IPS-15b (cell line): ENCODE data around the gene COL17A1.

ENCODE experiments used
- H3K27me3 ChIP-seq: one replicate; pipeline ENCODE4 v1.6.1; 2013; ENCODE audit warnings: low read length; ENCODE audit not compliant: control insufficient read depth, insufficient read depth
- H3K36me3 ChIP-seq: one replicate; pipeline ENCODE4 v1.6.1; 2013; ENCODE audit warnings: low read length; ENCODE audit not compliant: control insufficient read depth, insufficient read depth
- H3K4me1 ChIP-seq: one replicate; pipeline ENCODE4 v1.6.1; 2013; ENCODE audit warnings: mild to moderate bottlenecking, low read length; ENCODE audit not compliant: control insufficient read depth, insufficient read depth
- H3K4me3 ChIP-seq: one replicate; pipeline ENCODE4 v1.5.1; 2013; ENCODE audit warnings: low read depth, low read length
- H3K9ac ChIP-seq: one replicate; pipeline ENCODE4 v1.6.1; 2013; ENCODE audit warnings: low read depth, mild to moderate bottlenecking, low read length
- H3K9me3 ChIP-seq: one replicate; pipeline ENCODE4 v1.6.1; 2013; ENCODE audit warnings: mild to moderate bottlenecking, low read length; ENCODE audit not compliant: control insufficient read depth, insufficient read depth

COL17A1 gene

DNA sequence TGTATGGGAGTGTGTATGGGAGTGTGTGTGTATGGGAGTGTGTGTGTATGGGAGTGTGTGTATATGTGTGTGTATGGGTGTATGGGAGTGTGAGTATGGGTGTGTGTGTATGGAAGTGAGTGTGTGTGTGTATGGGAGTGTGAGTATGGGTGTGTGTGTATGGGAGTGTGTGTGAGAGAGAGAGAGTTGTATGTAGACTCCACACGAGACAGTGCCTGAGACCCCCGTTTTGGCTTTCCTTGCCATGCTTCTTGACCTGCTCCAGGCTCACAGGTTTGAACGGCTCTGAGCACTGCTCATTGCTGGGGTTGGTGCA is 49.7 kb downstream of the COL17A1 start:
- H3K9ac ChIP-seq, result no peak overlapping the region
- H3K27me3 ChIP-seq, result no peaks in the 10 kb centered on the region
- no peaks in the 10 kb centered on the region for H3K9me3 ChIP-seq
- H3K36me3 ChIP-seq, result no peaks in the 10 kb centered on the region
- no peak overlapping the region for H3K4me3 ChIP-seq
- H3K4me1 ChIP-seq, result peaks cover 12% of the 10 kb centered on the region

DNA sequence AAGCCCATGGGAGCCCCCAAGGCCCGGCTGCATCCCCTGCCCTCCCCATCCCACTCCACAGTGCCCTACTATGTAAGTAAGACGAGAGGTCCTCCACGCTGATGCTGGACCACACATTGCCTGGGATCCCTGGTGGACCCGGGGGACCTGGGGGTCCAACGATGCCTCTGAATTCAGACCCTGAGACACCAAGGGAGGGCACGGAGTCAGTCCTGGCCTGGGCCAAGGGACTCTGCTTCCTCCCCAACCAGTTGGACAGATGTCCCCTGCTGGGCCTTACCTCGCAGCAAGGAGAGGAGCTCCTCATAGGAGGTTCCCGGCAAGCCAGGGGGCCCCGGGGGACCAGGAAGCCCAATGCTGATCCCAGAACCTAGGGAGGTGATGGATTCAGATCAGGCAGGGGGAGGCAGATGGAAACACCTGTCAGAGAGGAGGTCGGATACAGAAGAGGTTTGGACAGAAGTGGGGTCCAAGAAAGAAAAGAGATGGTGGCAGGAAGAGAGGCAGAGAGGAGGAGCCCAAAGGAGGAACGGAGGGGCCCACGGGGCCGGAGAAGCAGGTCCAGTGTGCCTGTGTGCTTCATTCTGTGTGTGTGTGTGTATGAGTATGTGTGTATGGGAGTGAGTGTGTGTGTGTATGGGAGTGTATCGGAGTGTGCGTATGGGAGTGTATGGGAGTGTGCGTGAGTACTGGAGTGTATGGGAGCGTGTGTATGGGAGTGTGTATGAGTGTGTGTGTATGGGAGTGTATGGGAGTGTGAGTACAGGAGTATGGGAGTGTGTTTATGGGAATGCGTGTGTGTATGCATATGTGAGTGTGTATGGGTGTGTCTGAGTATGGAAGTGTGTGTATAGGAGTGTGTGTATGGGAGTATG is 50.2 kb downstream of the COL17A1 start:
- Histone ChIP-seq H3K4me3 (no peak overlapping the region), H3K9ac (no peak overlapping the region), H3K27me3 (no peaks in the 10 kb centered on the region), H3K4me1 (peaks cover 12% of the 10 kb centered on the region), H3K36me3 (no peaks in the 10 kb centered on the region), H3K9me3 (no peaks in the 10 kb centered on the region)

DNA sequence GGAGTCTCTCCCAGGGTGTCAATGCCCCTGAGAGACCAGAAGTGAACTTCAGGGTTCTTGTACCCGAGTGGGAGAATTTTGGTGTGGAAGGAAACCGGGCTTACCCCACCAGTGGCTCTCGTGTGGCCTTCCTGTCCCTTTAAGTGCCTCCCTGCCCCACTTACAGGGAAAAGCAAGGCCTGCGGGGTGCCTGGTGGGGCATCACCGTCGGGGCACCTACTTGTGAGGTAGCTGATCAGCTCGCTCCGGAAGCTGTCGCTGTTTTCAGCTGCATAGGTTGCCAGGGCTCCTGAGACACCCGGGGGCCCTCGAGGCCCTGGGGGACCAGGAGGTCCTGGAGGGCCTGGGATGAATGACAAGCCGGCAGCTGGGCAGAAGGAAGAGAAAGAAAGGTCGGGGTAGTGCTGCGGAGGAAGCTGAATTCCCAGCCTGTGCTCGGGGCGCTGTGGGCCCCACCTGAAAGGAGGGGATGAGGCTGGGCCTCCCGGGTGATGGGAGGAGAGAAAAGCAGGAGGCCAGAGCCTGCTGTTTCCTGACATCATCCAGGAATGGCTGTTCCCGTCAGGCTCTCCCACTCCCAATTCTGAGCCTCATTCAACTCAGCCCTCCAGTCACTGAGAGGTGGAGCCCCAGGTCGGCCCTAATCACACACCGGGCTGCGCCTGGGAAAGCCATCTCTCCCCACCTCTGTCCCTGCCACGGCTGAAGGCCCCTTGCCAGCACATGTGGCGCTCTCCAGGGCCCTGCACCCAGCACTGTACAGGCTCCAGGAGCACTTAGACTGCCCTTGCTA is 51.1 kb downstream of the COL17A1 start:
- peaks cover 12% of the 10 kb centered on the region for H3K4me1 ChIP-seq
- no peak overlapping the region for H3K9ac ChIP-seq
- H3K27me3 ChIP-seq, result no peaks in the 10 kb centered on the region
- H3K4me3 ChIP-seq, result no peak overlapping the region
- H3K9me3 ChIP-seq, result no peaks in the 10 kb centered on the region
- H3K36me3 ChIP-seq, result no peaks in the 10 kb centered on the region

DNA sequence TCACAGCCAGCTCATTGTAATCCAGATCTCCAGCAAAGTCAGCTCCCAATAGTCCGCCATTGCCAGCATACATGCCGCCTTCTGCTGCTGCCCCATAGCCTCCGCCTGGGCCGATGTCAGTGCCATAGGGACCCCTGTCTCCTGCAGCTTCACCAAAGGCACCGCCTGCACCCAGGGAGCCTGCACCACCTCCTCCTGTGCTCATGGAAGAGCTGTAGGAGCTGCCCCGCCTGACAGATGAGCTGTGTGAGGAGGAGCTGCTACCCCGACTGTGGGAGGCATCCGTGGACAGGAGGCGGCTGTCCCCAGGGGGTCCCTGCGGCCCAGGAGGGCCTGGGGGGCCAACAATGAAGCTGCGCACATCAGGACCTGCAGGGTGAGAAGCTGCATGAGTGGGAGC is 51.7 kb downstream of the COL17A1 start:
- no peak overlapping the region for H3K9ac ChIP-seq
- H3K4me3 ChIP-seq, result no peak overlapping the region
- peaks cover 12% of the 10 kb centered on the region for H3K4me1 ChIP-seq
- no peaks in the 10 kb centered on the region for H3K36me3 ChIP-seq
- H3K27me3 ChIP-seq, result no peaks in the 10 kb centered on the region
- H3K9me3 ChIP-seq, result no peaks in the 10 kb centered on the region

DNA sequence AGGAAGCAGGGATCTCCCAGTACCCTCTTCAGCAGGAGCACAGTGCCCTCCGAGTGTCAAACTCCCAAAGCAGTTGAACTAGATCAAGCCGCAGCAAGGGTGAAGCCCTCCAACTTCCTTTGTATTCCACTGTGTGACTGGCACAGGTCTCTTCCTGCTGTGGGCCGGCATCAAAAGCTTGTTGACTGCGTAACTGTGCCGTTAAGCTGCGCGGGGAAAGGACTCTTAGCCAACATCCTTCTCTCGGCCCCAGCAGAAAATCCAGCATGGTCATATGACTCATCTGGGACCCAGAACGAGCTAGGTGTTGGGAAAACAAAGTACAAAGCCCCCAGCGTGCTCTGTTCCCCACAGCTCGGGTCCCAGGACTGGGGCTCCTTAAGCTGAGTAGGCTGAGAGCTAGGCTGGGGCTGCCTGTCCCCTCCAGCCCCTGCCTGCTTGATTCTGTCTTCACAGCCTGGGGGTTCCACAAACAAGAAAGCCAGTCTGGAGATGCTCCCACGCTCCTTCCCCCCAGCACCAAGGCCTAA is 52.2 kb downstream of the COL17A1 start:
- Histone ChIP-seq H3K4me3 (no peak overlapping the region), H3K4me1 (peaks cover 12% of the 10 kb centered on the region), H3K27me3 (no peaks in the 10 kb centered on the region), H3K9ac (no peak overlapping the region), H3K9me3 (no peaks in the 10 kb centered on the region), H3K36me3 (no peaks in the 10 kb centered on the region)

DNA sequence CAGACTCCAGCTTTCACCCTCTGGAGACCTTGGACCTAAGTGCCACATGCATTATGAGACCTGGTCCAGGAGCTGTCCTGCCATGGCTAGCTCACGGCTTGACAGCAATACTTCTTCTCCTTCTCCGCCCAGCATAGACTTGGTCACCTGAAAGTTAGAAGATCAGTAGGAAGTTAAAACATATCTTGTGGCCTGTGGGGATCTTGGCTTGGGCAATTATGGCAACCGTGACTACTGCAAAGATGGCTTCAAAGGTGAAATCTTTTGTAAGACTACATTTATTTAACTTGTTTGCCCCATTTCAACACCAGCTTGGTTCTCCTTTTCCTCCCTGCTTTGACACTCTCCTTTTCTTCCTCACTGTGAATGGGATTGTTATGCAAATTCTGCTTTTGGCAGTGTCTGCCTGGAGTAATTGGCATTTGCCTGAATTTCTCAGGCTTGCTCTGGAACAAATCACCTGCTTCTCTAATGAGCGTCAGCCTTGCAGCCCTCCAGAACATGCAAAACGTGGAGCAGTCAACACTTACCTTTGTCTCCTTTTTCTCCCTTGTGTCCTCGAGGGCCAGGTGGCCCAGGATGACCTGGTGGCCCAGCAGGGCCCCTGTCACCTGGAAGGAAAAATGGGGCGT is 53.4 kb downstream of the COL17A1 start:
- Histone ChIP-seq H3K4me3 (no peak overlapping the region), H3K9ac (no peak overlapping the region), H3K4me1 (peaks cover 12% of the 10 kb centered on the region), H3K27me3 (no peaks in the 10 kb centered on the region), H3K9me3 (no peaks in the 10 kb centered on the region), H3K36me3 (no peaks in the 10 kb centered on the region)

DNA sequence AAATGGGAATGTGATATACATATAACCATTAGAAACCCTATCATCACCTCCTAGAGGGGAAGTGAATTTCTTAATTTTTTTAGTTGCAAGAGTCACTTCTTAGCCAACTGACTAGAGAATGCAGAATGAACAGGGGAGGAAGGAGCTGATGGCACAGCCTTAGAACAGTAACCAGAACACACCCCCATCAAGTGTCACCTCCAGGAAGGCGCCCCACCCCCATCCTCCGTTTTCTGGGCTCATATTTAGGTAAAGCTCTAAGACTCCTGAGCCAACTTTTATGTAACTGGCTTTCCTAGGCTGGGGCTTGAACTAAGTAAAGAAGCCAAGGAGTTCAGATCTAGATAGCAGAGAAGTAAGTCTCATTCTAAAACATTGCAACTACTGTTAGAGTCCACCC is 54.0 kb downstream of the COL17A1 start:
- no peaks in the 10 kb centered on the region for H3K36me3 ChIP-seq
- H3K9me3 ChIP-seq, result no peaks in the 10 kb centered on the region
- no peak overlapping the region for H3K4me3 ChIP-seq
- H3K27me3 ChIP-seq, result no peaks in the 10 kb centered on the region
- peaks cover 12% of the 10 kb centered on the region for H3K4me1 ChIP-seq
- no peak overlapping the region for H3K9ac ChIP-seq

DNA sequence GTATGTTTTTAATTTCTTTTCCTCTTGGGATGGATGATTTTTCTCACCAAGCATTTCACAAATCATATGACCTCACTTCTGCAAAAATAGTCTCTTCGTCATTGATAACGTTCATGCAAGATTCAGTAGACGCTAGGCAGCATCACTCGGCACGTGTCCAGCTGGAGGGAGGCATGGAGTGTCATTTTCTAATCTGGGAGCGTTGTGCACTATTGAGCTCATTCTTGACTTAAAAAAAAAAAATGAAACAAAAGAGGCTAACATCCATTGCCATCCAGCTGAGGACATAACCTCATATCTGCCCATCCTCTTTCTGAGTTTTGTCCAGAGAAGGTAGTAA is 56.2 kb downstream of the COL17A1 start:
- no peaks in the 10 kb centered on the region for H3K27me3 ChIP-seq
- H3K4me1 ChIP-seq, result peaks cover 12% of the 10 kb centered on the region
- no peaks in the 10 kb centered on the region for H3K9me3 ChIP-seq
- H3K36me3 ChIP-seq, result no peaks in the 10 kb centered on the region
- H3K9ac ChIP-seq, result no peak overlapping the region
- no peak overlapping the region for H3K4me3 ChIP-seq

DNA sequence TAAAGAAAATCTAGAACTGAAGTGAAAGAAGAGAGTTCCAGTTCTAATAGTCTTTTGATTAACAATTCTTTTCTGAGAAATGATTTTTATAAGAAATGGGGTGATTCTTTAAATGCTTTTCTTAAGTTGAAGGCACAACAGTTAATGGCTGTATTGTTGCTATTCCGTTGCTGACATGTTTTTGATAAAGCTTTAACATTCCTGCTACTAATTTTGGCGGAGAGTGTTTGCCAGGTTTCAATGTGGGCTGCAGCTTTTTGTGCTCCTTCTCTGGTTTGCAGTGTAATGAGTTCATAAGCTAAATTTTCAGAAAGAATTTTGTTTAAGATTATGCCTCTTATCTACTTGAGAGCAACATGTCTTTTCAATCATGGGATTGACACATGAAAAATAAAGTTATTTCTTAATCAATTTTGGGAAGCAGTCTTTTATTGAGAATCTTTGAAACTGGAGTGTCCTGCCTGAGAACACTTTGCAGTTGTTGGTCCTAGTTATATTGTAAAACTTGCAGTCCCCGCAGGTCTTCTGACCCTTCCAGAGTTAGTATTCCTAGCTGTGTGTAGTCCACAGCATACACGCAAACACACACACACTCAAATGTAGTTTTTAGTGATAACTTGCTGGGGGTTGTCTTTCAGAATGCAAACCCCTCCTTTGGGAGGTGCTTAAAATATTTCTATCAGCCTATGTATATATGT is 56.7 kb downstream of the COL17A1 start:
- H3K36me3 ChIP-seq, result no peaks in the 10 kb centered on the region
- no peaks in the 10 kb centered on the region for H3K9me3 ChIP-seq
- H3K9ac ChIP-seq, result no peak overlapping the region
- peaks cover 12% of the 10 kb centered on the region for H3K4me1 ChIP-seq
- no peaks in the 10 kb centered on the region for H3K27me3 ChIP-seq
- no peak overlapping the region for H3K4me3 ChIP-seq

DNA sequence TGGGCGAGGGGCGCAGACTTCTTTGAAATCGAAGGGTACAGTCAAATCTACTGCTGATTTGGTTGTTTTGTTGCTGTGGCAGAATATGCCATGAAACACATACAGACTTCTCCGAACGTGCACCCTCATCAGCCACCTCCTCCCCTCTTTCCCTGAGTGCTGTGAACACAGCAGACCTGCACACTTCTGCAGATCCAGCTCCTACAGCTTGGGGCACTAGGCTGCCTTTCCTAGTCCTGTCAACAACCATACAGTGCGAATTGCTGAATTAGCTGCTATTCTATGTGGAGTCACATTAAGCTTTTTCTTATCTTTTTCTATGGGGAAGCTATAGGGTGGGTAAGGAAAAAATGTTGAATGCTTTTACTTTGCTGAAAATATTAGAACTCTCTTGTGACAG is 57.5 kb downstream of the COL17A1 start:
- Histone ChIP-seq H3K4me3 (no peak overlapping the region), H3K9ac (no peak overlapping the region), H3K27me3 (no peaks in the 10 kb centered on the region), H3K4me1 (peaks cover 12% of the 10 kb centered on the region), H3K36me3 (peaks cover 5% of the 10 kb centered on the region), H3K9me3 (no peaks in the 10 kb centered on the region)

DNA sequence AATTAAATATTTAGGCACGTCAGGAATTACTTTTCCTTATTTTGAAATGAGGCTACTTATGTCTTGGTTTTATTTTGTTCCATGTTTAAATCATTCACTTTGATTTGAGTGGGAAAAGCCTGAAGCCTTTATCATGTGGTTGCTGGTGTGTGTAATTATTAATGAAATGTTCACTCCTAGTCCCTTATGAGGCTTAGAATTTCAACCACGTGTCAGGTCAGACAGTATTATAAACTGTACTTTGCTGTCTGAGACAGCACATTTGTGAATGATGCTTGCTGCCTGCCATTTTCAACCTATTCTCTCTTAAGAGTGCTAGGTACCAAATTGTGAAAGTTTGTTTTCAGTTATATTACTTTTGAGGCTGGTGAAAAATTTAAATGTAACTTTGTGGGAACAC is 58.9 kb downstream of the COL17A1 start:
- peaks cover 5% of the 10 kb centered on the region for H3K36me3 ChIP-seq
- peaks cover under 1% of the 10 kb centered on the region for H3K4me1 ChIP-seq

More for the DNA sequence above, 58.9 kb downstream of the COL17A1 start:
- Histone ChIP-seq H3K27me3 (no peaks in the 10 kb centered on the region), H3K9ac (no peak overlapping the region), H3K4me3 (no peak overlapping the region), H3K9me3 (no peaks in the 10 kb centered on the region)
